Measurements from ENCODE around the gene CAMK1G.

The CAMK1G gene

GRCh38 chr1:209643285-209644020, 59.9 kb downstream of the CAMK1G start:
- DNase-seq = no peak

GRCh38 chr1:209645574-209646452, 62.3 kb downstream of the CAMK1G start:
- no peak for DNase-seq

- no peak for DNase-seq
These were observed 63.0 kb downstream of the CAMK1G start for GRCh38 chr1:209646558-209646957.

GRCh38 chr1:209647156-209647555, 63.6 kb downstream of the CAMK1G start:
- DNase-seq = no peak

- no peak for DNase-seq
These were observed 64.8 kb downstream of the CAMK1G start for GRCh38 chr1:209648346-209648745.

- DNase-seq = no peak
These were observed 65.6 kb downstream of the CAMK1G start for GRCh38 chr1:209648931-209649776.

GRCh38 chr1:209650454-209650853, 66.9 kb downstream of the CAMK1G start:
- DNase-seq = no peak

GRCh38 chr1:209651138-209651587, 67.6 kb downstream of the CAMK1G start:
- DNase-seq = no peak

GRCh38 chr1:209652121-209652735, 68.7 kb downstream of the CAMK1G start, which contains the start of gene LAMB3:
Gene LAMB3 (minus strand): TSS chr1:209652425. CDS start chr1:209650944, 1,481 bp downstream.
- DNase-seq = no peak

GRCh38 chr1:209652873-209653401, 69.4 kb downstream of the CAMK1G start:
- peak; percentile 95 for DNase-seq

GRCh38 chr1:209653915-209654351, 70.4 kb downstream of the CAMK1G start:
- no peak for DNase-seq

- DNase-seq = no peak
These were observed 72.1 kb downstream of the CAMK1G start for GRCh38 chr1:209655411-209656231.

- no peak for DNase-seq
These were observed 73.8 kb downstream of the CAMK1G start for GRCh38 chr1:209657140-209657879.

GRCh38 chr1:209657918-209658317, 74.4 kb downstream of the CAMK1G start:
- DNase-seq = no peak

GRCh38 chr1:209659909-209660308, 76.4 kb downstream of the CAMK1G start:
- DNase-seq = no peak

- DNase-seq = no peak
These were observed 77.6 kb downstream of the CAMK1G start for GRCh38 chr1:209661071-209661470.

- no peak for DNase-seq
These were observed 79.4 kb downstream of the CAMK1G start for GRCh38 chr1:209662879-209663327.
